ENCODE measurements around the gene NRM. TPM values are rescaled to one million over a fixed set of nuclear protein-coding genes. Genes with fewer than 3 reads are reported as not detected.

The NRM gene
- total RNA-seq, 1 donor from 2014 or later, result 12.8 TPM

GRCh38 chr6:30641048-30641447, 49.7 kb downstream of the NRM start:
- H3K36me3 ChIP-seq (ENCODE audit: insufficient read depth, low read length), result peaks cover 19% of the 10 kb centered on the region
- Mint-ChIP-seq H3K4me1 (ENCODE audit: low read depth, unreplicated experiment) (peaks cover 2% of the 10 kb centered on the region), H3K27ac (ENCODE audit: unreplicated experiment) (no peak overlapping the region), H3K27me3 (ENCODE audit: low read depth, unreplicated experiment) (no peaks in the 10 kb centered on the region), H3K36me3 (ENCODE audit: low read depth, unreplicated experiment) (peaks cover 23% of the 10 kb centered on the region), H3K4me3 (ENCODE audit: unreplicated experiment) (no peak overlapping the region), H3K9me3 (ENCODE audit: unreplicated experiment) (no peaks in the 10 kb centered on the region)
- peaks cover 2% of the 10 kb centered on the region for H3K79me2 ChIP-seq (ENCODE audit: insufficient read depth, low read length)
- no peak overlapping the region for H3K9ac ChIP-seq (ENCODE audit: low read length)
- DNase-seq (ENCODE audit: low read depth), result no peak
- no peak overlapping the region for H3K27ac ChIP-seq (ENCODE audit: low read depth, low read length)
- H3K4me3 ChIP-seq (ENCODE audit: insufficient read depth, low read depth, low read length), result no peak overlapping the region
- no peaks in the 10 kb centered on the region for H3K27me3 ChIP-seq (ENCODE audit: insufficient read depth, low read length)
- no peak overlapping the region for H3K4me2 ChIP-seq (ENCODE audit: low read length)
- H4K20me1 ChIP-seq (ENCODE audit: insufficient read depth, low read length), result peaks cover under 1% of the 10 kb centered on the region
- FAIRE-seq, result no peak
- H3K9me3 ChIP-seq (ENCODE audit: insufficient read depth, low read depth, low read length), result no peaks in the 10 kb centered on the region
- no peak overlapping the region for H2AFZ ChIP-seq (ENCODE audit: low read depth, low read length)
- H3K4me1 ChIP-seq (ENCODE audit: insufficient read depth, low read length), result no peaks in the 10 kb centered on the region
- TF ChIP-seq CTCF (IDR thresholded peaks at IDR 0.05; ENCODE audit: insufficient read depth, low read depth, low read length) (no peak), EZH2 (IDR thresholded peaks at IDR 0.05; ENCODE audit: insufficient read depth, low read length) (no peak)

GRCh38 chr6:30640481-30640880, 50.3 kb downstream of the NRM start:
- H3K9me3 Mint-ChIP-seq (ENCODE audit: unreplicated experiment), result no peaks in the 10 kb centered on the region
- H3K4me2 ChIP-seq (ENCODE audit: low read length), result no peak overlapping the region
- no peak overlapping the region for H3K9ac ChIP-seq (ENCODE audit: low read length)
- no peaks in the 10 kb centered on the region for H3K27me3 ChIP-seq (ENCODE audit: insufficient read depth, low read length)
- DNase-seq (ENCODE audit: low read depth) (no peak), FAIRE-seq (no peak)
- no peaks in the 10 kb centered on the region for H3K4me1 ChIP-seq (ENCODE audit: insufficient read depth, low read length)
- no peak for TF ChIP-seq CTCF (IDR thresholded peaks at IDR 0.05; ENCODE audit: insufficient read depth, low read depth, low read length)
- no peak for TF ChIP-seq EZH2 (IDR thresholded peaks at IDR 0.05; ENCODE audit: insufficient read depth, low read length)
- peaks cover 19% of the 10 kb centered on the region for H3K36me3 ChIP-seq (ENCODE audit: insufficient read depth, low read length)
- H3K27ac Mint-ChIP-seq (ENCODE audit: unreplicated experiment), result no peak overlapping the region
- H3K36me3 Mint-ChIP-seq (ENCODE audit: low read depth, unreplicated experiment), result peaks cover 27% of the 10 kb centered on the region
- no peak overlapping the region for H3K4me3 Mint-ChIP-seq (ENCODE audit: unreplicated experiment)
- no peak overlapping the region for H3K4me3 ChIP-seq (ENCODE audit: insufficient read depth, low read depth, low read length)
- no peaks in the 10 kb centered on the region for H3K4me1 Mint-ChIP-seq (ENCODE audit: low read depth, unreplicated experiment)
- no peaks in the 10 kb centered on the region for H3K79me2 ChIP-seq (ENCODE audit: insufficient read depth, low read length)
- no peaks in the 10 kb centered on the region for H3K9me3 ChIP-seq (ENCODE audit: insufficient read depth, low read depth, low read length)
- no peaks in the 10 kb centered on the region for H3K27me3 Mint-ChIP-seq (ENCODE audit: low read depth, unreplicated experiment)
- H4K20me1 ChIP-seq (ENCODE audit: insufficient read depth, low read length), result peaks cover 3% of the 10 kb centered on the region
- no peak overlapping the region for H2AFZ ChIP-seq (ENCODE audit: low read depth, low read length)
- H3K27ac ChIP-seq (ENCODE audit: low read depth, low read length), result no peak overlapping the region

Other genes with a start within 250 kb of the NRM start
- gene HLA-E, start 201.5 kb downstream of the NRM start, total RNA-seq, result 94.9 and 105 TPM in 2 replicates
- gene GNL1, start 134.5 kb downstream of the NRM start, total RNA-seq, result 49.0 and 49.3 TPM in 2 replicates
- 11.0 and 13.0 TPM in 2 replicates for gene PRR3, start 133.7 kb downstream of the NRM start, total RNA-seq
- 58.1 and 60.3 TPM in 2 replicates for gene ABCF1, start 119.5 kb downstream of the NRM start, total RNA-seq
- 64.6 and 69.1 TPM in 2 replicates for gene PPP1R10, start 73.7 kb downstream of the NRM start, total RNA-seq
- gene MRPS18B, start 73.1 kb downstream of the NRM start, total RNA-seq, result 28.0 and 29.3 TPM in 2 replicates
- gene ATAT1, start 64.1 kb downstream of the NRM start, total RNA-seq, result 15.7 and 16.6 TPM in 2 replicates
- gene C6orf136, start 43.9 kb downstream of the NRM start, total RNA-seq, result 12.0 and 12.7 TPM in 2 replicates
- gene DHX16, start 18.0 kb downstream of the NRM start, total RNA-seq, result 29.3 and 30.0 TPM in 2 replicates
- gene PPP1R18, start 4.3 kb downstream of the NRM start, total RNA-seq, result 145 and 156 TPM in 2 replicates
- 25.2 and 25.4 TPM in 2 replicates for gene MDC1, start 26.3 kb upstream of the NRM start, total RNA-seq
- 815 and 887 TPM in 2 replicates for gene TUBB, start 29.4 kb upstream of the NRM start, total RNA-seq
- gene FLOT1, start 51.7 kb upstream of the NRM start, total RNA-seq, result 77.6 and 85.2 TPM in 2 replicates
- gene IER3, start 53.6 kb upstream of the NRM start, total RNA-seq, result 216 and 221 TPM in 2 replicates
- gene DDR1, start 193.5 kb upstream of the NRM start, total RNA-seq, result 144 and 156 TPM in 2 replicates
- gene GTF2H4, start 217.2 kb upstream of the NRM start, total RNA-seq, result 34.3 and 41.3 TPM in 2 replicates
- gene VARS2, start 223.3 kb upstream of the NRM start, total RNA-seq, result 19.8 and 21.6 TPM in 2 replicates
- not detected in 2 replicates for gene SFTA2, start 241.2 kb upstream of the NRM start, total RNA-seq
- not detected in 2 replicates for gene MUCL3, start 250.0 kb upstream of the NRM start, total RNA-seq